GM19324 (cell line): Measurements from ENCODE around the gene GUCY1B1.

ENCODE experiments used
- ATAC-seq: cut with Tn5 transposase; IDR thresholded peaks from one replicate; pipeline ENCODE4 v1.9.1; 2021; ENCODE audit warnings: mild to moderate bottlenecking, moderate library complexity; ENCODE audit not compliant: unreplicated experiment, low FRiP score

Gene GUCY1B1

GRCh38 chr4:155758481-155759371 is at the start of gene GUCY1B1:
GUCY1B1 (plus strand) TSS chr4:155759021; CDS start chr4:155759141, 120 bp downstream.
- ATAC-seq: peak; percentile 99

GRCh38 chr4:155709918-155710317 is 48.9 kb upstream of the GUCY1B1 start:
- ATAC-seq: no peak

- no peak for ATAC-seq
These were observed 47.3 kb upstream of the GUCY1B1 start for GRCh38 chr4:155711556-155711955.

GRCh38 chr4:155712846-155713245 is 46.0 kb upstream of the GUCY1B1 start:
- no peak for ATAC-seq

GRCh38 chr4:155713911-155714310 is 44.9 kb upstream of the GUCY1B1 start:
- no peak for ATAC-seq

- no peak for ATAC-seq
These were observed 36.5 kb upstream of the GUCY1B1 start for GRCh38 chr4:155722336-155722735.

- no peak for ATAC-seq
These were observed 35.9 kb upstream of the GUCY1B1 start for GRCh38 chr4:155722816-155723499.

GRCh38 chr4:155724731-155725130 is 34.1 kb upstream of the GUCY1B1 start:
- ATAC-seq: no peak

GRCh38 chr4:155734065-155734464 is 24.8 kb upstream of the GUCY1B1 start:
- ATAC-seq: no peak

- ATAC-seq: no peak
These were observed 23.9 kb upstream of the GUCY1B1 start for GRCh38 chr4:155734951-155735350.

GRCh38 chr4:155735496-155735895 is 23.3 kb upstream of the GUCY1B1 start:
- ATAC-seq: no peak

- ATAC-seq: no peak
These were observed 20.3 kb upstream of the GUCY1B1 start for GRCh38 chr4:155738548-155738947.

- ATAC-seq: no peak
These were observed 17.3 kb upstream of the GUCY1B1 start for GRCh38 chr4:155741546-155741945.

GRCh38 chr4:155742310-155743015 is 16.4 kb upstream of the GUCY1B1 start:
- no peak for ATAC-seq

GRCh38 chr4:155745984-155746383 is 12.8 kb upstream of the GUCY1B1 start:
- no peak for ATAC-seq

GRCh38 chr4:155748039-155748438 is 10.8 kb upstream of the GUCY1B1 start:
- ATAC-seq: no peak

GRCh38 chr4:155749041-155749440 is 9.8 kb upstream of the GUCY1B1 start:
- no peak for ATAC-seq

GRCh38 chr4:155751569-155751968 is 7.3 kb upstream of the GUCY1B1 start:
- ATAC-seq: no peak

GRCh38 chr4:155757745-155758265 is 1.0 kb upstream of the GUCY1B1 start:
- ATAC-seq: no peak

GRCh38 chr4:155759372-155760252 is 791 bp downstream of the GUCY1B1 start:
- ATAC-seq: peak; percentile 26
